Activated CD8-positive, alpha-beta memory T cell treated with anti-CD3 and anti-CD28 coated beads, Interleukin-2, amount 50 U/mL, for 24 hours (primary cell): Measurements from ENCODE around the gene PPARG.
"Not testable (repeated sequence)": the region's sequence is repeated elsewhere in the genome, so short reads cannot be mapped to it uniquely, and the experiment has no call there.

Experiments used
- DNase-seq: peaks from one replicate; pipeline ENCODE4 v3.0.0-alpha.2; 2020; ENCODE audit errors: extremely low read depth

Gene PPARG

DNA sequence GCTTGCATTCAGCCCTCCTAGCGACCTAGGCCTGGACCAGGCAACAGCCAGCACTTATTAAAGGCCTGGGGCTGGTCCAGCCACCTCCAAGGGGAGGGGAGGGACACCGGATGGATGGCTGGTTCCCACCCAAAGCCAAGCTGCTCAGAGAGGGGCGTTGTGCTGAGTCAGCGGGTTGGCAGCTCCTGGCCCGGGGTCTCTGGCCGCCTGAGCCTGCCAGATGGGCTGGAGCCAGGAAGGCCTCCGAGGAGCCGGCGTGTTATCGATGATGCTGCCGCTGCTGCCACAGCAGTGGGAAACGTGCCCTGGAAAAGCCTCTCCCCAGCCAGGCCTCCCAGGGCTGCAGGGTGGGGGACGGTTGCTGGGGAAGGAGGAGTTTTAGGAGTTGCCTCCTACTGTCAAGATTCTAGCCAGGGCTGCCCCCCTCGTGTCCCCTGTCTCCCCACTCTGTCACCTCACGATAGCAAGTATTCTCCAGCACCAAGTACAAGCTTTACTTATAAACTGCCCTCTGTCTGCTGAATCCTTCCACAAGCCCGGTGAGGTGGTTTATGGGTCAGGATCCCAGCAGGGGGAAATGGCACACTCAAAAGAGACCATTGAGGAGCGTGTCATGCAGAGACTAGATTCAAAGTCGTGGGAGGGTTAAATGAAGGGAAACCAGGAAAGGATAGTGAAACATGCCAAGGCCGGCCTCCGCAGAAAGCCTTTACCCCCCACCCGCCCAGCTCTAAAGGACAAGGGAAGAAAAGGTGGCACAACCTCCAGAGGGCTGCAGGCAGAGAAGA is 152.3 kb downstream of the PPARG start:
- no peak for DNase-seq

DNA sequence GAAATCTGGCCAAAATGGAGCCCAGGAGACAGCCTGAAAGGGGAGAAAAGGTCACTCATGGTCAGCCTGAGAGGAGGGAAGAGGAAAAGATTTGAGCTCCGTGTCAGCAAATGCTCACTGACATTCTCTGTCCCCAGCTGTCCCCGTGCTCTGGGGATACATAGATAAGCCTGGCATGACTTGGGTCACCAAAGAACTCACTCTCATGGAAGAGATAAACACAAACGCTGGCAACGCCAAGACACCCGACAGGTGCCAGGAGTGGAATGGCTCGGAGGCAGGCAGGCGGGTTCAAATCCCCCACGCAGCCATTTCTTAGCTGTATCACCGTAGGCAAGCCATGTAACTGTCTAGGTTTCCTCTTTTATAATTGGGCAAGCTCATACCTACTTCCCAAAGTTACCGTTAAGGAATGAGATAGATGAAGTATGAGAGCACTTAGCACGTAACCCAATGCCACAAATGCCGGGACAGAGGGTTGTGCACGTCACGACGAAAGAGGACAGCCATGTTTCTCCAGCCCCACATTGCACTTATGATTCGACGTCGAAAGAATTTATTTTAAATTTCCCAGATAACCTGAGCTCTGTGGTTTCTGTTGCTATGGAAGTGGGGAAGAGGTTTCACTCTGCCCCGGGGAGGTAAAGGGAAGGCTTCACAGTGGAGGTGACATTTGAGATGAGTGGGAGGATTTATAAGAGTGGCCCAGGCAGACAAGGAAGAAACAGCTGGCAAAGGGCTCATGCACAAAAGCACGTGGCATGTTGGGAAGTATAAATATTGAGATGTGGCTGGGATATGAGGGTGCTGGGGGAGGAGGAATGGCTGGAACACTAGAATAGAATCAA is 154.0 kb downstream of the PPARG start:
- no peak for DNase-seq

DNA sequence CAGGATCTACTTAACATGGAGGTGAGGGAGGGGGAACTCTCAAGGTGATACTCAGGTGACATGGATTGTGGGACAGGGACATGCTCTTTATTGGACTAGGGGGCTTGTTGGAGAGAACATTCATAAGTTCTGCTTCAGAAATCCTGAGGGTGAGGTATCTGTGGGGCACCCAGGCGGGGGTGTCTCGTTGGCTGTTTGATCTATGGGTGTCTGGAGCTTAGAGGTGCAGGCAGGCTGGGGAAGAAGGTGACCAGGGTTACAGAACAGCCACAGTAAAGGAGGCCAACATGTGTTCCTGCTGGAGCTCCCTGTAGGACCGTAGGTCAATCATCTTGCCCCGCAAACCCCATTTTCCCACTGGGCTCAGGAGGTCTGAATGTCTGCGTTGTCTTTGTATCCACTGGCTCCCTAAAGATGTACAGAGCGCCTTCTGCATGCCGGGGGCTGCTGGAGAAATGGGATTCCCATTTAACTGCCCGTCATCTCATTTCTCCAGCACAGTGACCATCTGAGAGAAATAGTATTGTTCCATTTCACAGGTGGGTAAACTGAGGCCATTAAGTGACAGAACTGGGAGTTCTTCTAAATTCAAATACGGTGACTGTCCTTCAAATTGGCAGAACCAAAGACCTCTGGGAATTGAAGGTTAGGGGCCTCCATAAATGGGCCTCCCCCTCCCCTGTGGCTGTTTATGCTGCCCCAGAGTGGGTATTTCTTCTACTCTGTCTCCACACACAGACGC is 155.1 kb downstream of the PPARG start:
- no peak for DNase-seq

DNA sequence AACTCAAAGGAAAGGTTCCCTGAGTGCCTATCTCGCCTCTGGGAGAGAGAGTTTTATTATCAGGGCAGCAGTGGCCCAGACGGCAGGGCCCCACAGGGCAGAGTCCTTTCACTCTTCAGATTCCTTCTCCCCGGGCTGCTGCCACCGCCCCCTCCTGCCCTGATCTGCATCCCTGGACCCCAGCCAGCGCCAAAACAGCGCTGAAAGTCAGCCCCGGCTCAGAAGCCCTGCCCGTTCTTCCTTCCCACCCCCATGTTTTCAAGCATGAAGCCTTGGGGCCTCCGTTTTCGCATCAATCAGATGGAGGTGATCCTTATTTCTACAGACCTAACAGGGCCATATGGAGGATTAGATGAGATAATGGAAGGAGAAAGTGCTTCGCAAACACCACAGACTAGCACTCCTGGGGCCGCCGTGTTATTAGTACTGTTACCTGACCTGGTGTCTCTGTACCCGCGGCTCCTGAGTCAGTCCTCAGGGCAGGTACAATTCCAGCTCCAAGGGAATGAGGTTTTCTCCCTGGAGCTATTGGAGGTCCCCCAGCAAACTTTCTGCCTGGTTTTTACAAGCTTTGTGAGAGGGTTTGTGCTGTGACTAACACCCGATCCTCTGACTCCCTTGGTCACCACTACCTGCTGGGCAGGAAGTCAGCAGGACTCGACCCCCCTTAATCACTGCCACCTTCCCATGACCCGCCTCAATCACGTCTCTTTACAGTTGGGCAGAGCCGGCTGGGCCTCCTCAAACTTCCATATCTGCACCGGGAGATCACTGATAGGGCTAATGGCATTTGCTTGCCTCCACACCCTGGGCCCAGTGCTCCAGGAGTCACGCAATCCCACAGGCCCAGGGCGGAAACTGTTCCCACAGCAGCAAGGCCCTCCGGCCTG is 156.0 kb downstream of the PPARG start:
- no peak for DNase-seq

DNA sequence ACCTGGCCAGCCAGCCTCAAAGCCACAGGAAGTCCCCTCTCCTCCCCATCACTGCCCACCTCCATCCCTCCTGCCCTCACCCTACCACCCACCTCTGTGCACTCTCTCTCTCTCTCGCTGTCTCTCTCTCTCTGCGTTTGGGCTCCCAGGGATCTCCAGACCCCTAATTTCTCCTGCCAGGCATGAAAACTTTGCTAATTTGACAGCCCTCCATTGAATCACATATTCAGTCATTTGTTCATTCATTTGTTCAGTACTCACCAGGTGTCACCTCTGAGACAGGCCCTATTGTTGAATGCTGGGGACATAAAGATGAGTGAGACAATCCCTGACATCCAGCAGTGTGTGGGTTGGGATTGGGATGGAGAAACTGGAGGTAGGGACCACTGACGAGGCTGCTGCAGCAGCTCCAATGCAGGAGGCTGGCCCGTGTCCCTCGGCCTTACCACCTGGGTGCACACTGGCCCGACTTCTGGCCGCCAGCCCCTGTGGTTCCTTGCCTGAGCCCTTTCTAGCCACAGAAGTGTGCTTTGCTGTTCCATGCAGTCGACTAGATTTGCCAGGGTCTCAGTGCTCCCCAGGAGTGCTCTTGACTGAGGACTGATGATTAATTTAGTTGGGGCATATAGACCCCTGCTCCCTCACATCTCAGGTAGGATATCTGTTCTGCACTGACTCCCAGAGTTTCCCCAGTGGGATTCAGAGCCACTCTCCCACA is 156.8 kb downstream of the PPARG start:
- no peak for DNase-seq

DNA sequence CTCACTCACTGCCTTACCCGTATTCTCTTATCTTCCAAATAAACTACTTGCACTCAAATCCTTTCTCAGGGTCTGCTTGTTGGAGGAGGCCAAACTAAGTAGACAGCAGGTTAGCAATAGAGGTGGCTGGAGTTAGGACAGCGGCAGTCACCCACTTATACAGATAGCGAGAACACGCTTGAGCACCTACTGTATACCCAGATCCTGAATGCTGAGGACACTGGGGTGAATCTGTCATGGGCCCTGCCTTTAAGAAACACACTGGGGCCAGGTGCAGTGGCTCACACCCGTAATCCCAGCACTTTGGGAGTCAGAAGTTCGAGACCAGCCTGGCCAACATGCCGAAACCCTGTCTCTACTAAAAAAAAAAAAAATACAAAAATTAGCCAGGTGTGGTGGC is 157.4 kb downstream of the PPARG start:
- no peak for DNase-seq

DNA sequence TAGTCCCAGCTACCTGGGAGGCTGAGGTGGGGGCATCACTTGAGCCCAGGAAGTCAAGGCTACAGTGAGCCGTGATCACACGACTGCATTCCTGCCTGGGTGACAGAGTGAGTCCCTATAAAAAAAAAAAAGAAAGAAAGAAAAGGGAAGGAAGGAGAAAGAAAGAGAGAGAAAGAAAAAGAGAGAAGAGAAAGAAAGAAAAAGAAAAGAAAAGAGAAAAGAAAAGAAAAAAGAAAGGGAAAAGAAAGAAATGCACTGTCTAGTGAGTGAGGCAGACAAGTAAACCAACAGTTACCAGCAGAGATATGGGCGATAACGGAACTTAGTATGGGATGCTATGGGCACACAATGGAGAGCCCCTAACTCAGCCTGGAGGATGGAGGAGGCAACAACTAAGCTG is 158.2 kb downstream of the PPARG start:
- no peak for DNase-seq

DNA sequence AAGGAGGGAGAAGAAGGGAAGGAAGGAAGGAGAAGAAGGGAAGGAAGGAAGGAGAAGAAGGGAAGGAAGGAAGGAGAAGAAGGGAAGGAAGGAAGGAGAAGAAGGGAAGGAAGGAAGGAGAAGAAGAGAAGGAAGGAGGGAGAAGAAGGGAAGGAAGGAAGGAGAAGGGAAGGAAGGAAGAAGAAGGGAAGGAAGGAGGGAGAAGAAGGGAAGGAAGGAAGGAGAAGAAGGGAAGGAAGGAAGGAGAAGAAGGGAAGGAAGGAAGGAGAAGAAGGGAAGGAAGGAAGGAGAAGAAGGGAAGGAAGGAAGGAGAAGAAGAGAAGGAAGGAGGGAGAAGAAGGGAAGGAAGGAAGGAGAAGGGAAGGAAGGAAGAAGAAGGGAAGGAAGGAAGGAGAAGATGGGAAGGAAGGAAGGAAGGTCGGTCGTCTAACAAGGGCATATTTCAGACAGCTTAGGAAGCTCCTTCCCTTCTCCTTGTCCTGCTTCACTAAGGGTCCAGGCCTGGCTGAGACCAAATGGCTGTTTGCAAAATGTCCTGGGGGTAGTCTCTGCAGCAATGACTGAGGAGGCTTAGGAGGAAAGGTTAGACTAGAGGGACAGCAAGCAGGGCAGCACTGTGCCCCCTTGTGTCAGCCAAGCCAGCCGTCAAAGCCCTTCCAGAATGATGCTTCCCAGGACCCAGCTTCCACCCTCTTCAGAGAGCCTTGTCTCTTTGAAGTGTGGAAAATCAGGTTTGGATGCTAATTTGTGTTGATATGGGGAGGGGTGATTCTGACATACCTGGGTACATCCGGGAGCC is 159.7 kb downstream of the PPARG start:
- DNase-seq = not testable (repeated sequence)

DNA sequence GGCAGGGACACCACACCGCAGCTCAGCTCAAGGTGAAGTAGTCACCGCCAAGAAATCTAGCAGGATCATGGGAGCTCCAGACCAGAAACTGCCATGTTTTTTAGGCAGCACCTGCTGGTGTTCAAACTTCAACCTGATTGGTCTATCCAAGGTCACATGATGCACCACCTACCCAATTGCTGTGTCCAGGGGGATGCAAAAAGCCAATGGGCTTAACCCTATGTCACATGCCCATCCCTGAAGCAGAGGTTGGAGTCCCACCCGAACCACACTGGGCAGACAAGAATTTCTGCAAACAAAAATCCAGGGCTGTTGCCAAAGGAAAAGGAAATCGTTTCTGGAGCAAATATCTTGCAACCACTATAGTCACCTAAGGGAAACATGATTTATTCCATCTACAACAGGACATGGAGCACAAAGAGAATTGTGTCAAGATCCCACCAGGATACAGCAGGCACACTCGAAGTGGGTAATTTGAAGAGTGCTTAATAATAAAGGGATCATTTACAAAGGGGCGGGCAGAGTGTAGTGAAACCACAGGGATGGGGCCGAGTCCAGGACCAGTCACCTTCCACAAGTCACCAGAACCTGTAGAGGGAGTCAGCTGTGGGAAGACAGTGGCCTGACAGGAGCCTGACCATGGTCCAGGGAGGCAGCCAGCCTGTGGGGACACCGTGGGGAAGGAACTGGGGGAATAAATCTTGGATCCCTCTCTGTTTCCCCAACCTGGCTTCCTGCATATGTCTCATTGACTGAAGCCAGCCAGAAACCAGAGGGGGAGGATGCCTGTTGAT is 161.2 kb downstream of the PPARG start:
- no peak for DNase-seq

DNA sequence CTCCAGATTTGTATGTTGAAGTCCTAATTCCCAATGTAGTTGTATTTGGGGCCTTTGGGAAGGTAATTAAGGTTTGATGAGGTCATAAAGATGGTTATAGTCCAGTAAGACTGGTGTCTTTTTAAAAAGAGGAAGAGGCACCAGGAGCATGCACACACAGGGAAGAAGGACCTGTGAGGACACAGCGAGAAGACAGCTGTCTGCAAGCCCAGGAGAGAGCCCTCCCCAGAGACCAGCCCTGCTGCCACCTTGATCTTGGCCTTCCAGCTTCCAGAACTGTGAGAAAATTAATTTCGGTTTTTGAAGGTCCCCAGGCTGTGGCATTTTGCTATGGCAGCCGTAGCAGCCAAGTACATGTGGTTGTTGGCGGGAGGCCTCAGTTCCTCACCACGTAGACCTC is 162.6 kb downstream of the PPARG start:
- no peak for DNase-seq

DNA sequence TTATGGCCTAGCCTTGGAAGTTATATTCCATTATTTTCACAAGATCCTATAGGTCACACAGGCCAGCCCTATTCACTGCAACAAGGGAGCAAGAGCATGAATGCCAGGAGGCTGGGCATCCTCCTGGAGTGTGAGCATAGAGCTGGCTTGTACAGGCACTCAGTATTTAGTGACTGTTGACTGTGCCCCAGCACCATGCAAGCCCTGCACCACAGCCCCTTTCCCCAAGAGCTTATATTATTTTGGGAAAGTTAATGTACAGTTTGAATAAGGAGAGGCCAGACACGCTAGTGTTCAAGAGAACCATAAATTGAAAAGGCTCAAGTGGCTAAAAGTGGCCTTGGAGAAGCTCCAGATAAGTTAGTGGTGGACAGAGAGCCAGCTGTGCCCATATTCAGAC is 163.1 kb downstream of the PPARG start:
- DNase-seq = no peak

DNA sequence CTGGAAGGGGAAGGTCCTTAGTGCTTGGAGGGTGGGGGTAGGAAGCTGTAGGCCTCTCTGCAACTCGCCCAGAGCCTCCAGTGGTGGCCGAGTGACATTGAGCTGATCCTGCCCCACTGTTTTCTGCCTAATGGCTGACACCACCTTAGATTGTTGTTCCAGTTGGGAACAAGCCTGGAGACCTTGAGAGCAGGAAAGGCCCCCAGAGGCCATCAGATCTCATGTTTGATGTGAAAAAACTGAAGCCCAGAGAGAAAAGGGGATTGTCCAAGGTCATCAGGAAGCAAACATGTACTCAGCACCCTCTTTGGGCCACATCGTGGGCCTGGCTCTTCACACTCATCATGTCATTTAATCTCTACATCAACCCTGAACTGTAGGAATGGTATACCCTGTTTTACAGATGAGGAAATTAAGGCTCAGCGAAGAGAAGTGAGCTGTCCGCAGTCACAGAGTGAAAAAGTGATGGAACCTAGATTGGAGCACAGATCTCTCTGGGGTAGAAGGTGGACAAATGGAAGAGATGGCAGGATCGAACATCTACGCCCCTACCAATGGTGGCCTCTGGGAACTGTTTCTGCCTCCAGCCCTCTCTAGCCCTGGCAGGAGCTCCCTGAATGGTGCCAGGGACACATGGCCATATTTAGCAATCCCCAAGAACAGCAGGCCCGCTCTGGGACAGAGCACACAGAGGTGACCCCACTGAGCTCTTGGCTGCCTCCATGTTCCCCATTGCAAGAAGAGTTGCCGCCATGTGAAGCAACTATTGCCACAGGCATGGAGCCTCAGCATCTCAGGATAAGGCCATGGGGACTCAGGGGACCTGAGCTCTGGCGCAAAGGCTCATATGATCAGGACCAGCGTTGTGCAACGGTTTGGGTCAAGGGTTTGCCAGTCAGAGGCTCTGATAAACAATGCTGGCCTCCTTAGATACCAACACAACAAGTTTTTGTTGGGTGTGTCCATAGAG is 163.8 kb downstream of the PPARG start:
- no peak for DNase-seq

DNA sequence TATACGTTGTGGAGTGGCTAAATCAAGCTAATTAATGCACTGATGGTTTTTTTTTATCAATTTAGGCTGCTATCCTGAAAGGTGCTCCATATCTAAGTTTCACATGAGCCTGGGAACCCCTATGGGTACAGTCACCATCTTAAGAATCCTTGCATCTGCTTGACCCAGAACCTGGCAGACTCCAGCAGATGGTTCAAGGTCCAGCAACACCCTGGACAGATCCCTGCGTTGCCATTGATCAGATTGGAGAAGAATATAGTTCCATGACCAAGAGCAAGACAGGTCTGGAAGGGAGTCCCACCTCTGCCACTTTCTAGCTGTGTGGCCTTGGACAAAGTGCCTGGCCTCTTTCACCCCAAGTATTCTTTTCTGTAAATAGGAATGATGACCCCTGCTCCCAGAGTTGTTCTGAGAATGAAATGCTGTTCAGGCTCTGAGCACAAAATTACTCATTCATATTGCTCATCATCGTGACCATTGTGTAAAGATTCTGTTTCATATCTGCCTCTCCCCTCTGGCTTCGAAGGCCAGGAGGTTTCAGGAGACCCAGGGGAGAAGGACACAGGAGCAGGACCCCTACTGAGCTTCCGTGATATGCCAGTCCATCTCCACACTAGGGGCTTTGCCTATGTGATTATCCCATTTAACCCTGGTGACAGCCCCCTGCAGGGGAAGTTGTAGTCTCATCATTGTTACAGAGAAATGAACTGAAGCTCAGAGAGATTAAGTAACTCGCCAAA is 165.4 kb downstream of the PPARG start:
- no peak for DNase-seq

DNA sequence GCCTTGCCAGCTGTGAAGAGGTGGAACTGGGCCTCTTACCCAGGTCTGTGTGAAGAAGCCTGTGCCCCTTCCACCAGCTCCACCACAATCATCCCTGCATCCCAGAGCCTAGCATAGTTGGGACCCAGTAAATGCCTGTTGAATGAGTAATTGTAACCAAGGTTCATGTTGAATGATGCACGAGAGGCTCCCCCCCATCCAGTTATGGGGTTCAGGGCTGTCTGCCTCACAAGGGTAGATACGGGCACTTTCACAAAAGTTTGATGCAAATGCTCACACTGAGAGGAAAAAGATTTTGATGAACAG is 165.9 kb downstream of the PPARG start:
- no peak for DNase-seq

DNA sequence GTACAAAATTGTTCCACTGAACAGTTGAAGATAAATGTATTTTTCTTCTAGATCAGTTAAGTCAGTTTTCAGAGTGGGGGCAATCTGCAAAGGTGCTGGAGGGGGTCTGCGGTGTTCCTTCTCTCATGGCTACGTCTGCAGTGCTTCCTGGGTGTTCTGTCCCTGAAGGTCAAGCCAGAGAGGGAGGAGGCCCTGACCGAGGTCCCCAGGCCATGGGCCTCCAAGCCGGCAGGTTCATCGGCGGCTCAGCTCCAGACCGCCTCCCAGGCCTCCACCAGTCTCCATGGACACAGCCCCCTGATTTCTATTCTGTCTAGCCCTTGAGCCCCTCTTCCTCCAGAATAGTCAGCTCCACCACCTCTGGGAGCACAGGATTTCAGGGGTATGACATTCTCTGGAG is 166.9 kb downstream of the PPARG start:
- no peak for DNase-seq

DNA sequence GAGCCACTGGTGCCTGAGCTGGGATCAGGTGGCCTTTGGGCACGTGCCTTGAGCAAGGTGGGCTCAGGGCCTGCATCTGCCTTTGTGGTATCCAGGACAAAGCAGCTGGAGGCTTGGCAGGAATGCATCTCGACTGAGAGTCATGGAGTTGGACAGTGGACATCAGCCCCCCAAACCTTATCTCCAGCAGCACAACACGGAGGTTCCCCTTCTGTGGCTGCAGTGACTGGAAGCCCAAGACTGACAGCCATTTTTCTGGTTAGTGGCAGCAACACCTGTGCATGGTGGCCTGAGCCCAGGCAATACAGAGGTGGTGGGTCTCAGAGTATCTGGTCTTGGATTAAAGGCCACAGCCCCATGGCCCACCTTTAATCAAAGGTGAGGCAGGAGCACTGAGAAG is 167.6 kb downstream of the PPARG start:
- no peak for DNase-seq

DNA sequence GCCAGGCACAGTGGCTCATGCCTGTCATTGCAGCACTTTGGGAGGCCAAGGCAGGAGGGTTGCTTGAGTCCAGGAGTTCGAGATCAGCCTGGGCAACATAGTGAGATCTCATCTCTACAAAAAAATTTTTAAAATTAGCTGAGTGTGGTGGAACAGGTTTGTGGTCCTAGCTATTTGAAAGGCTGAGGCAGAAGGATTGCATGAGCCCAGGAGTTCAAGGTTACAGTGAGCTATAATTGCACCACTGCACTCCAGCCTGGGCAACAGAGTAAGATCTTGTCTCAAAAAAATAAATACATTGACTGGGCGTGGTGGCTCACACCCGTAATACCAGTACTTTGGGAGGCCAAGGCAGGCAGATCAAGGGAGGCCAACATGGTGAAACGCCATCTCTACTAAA is 168.5 kb downstream of the PPARG start:
- DNase-seq = not testable (repeated sequence)
